Measurements from ENCODE around the gene APOD. TPM values are rescaled to one million over a fixed set of nuclear protein-coding genes. Genes with fewer than 3 reads are reported as not detected.

APOD gene
- total RNA-seq, 4 donors from 2014 or later = 13.6 to 319 (median 55.9) TPM

GRCh38 chr3:195526492-195526891 is 57.2 kb downstream of the APOD start:
- WGBS, 2 donors = 93 to 94% methylated on average over 3 to 4 of the region's 4 CpGs
- Histone ChIP-seq H3K27ac (no peak overlapping the region), H3K4me3 (no peak overlapping the region), H3K9me3 (no peaks in the 10 kb centered on the region), H3K36me3 (peaks cover 3 to 63% (median 4%) of the 10 kb centered on the region in 3 donors), H3K4me1 (peaks cover 0 to 4% (median 0%) of the 10 kb centered on the region in 3 donors), H3K27me3 (no peaks in the 10 kb centered on the region)
- intact Hi-C loops (cut with DNase I) = no loop called here
- DNase-seq = no peak
- TF ChIP-seq, protein P1, sequence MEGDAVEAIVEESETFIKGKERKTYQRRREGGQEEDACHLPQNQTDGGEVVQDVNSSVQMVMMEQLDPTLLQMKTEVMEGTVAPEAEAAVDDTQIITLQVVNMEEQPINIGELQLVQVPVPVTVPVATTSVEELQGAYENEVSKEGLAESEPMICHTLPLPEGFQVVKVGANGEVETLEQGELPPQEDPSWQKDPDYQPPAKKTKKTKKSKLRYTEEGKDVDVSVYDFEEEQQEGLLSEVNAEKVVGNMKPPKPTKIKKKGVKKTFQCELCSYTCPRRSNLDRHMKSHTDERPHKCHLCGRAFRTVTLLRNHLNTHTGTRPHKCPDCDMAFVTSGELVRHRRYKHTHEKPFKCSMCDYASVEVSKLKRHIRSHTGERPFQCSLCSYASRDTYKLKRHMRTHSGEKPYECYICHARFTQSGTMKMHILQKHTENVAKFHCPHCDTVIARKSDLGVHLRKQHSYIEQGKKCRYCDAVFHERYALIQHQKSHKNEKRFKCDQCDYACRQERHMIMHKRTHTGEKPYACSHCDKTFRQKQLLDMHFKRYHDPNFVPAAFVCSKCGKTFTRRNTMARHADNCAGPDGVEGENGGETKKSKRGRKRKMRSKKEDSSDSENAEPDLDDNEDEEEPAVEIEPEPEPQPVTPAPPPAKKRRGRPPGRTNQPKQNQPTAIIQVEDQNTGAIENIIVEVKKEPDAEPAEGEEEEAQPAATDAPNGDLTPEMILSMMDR (IDR thresholded peaks at IDR 0.05) = no peak
- no peak for TF ChIP-seq POLR2A (IDR thresholded peaks at IDR 0.05)

- WGBS, 2 donors = 72 to 83% methylated on average over 12 to 14 of the region's 14 CpGs
- DNase-seq = no peak
- Histone ChIP-seq H3K27ac (no peak overlapping the region), H3K9me3 (no peaks in the 10 kb centered on the region), H3K36me3 (peaks cover 3 to 70% (median 4%) of the 10 kb centered on the region in 3 donors), H3K4me3 (no peak overlapping the region), H3K27me3 (no peaks in the 10 kb centered on the region), H3K4me1 (peaks cover 0 to 4% (median 0%) of the 10 kb centered on the region in 3 donors)
- intact Hi-C loops (cut with DNase I) = no loop called here
- TF ChIP-seq POLR2A (IDR thresholded peaks at IDR 0.05) = no peak
- TF ChIP-seq, protein P1 (IDR thresholded peaks at IDR 0.05) = no peak
Observed at GRCh38 chr3:195524171-195524896, 59.4 kb downstream of the APOD start.

DNA sequence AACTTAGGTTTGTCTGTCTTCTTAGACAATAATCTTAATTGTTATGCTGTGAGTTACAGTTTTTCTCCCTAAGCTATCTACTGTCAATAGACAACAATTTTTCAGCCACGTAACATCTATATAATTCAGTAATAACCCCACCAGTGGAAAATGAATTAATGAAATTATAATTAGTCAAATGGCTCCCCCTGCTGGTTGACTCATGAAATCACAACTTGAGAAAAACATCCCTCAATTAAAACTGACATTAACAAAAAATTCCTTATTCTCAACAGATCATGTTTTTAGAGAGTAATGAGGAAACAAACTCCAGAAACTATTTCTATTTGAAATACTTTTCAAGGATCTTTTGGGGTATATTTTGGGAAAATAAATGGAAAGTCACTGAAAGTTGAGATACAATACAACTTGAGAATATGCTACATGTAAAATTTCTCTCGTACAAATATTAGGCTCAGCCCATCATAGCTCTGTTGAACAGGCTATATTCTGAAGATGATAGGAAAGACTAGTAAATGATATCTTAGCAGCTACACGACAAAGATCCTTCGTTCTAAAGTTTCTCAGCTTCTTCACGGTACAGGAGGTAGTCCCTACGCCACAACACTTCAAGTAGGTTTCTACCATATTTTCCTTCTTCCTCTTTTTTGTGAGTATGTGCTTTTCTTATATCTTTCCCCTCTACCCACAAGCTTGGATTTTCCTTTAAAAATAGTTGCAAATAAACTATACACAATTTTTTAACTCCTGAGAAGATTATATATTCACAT is 61.3 kb downstream of the APOD start:
- no peak for TF ChIP-seq POLR2A (IDR thresholded peaks at IDR 0.05)
- TF ChIP-seq, protein P1 (IDR thresholded peaks at IDR 0.05) = peak in 5 of 6 experiments; percentile 67 to 92 (median 77)
- peaks cover 4 to 75% (median 5%) of the 10 kb centered on the region in 3 donors for H3K36me3 ChIP-seq
- 52 to 60% methylated on average over 6 of the region's 6 CpGs for WGBS, 2 donors
- H3K27me3 ChIP-seq = no peaks in the 10 kb centered on the region
- DNase-seq = no peak
- H3K4me3 ChIP-seq = no peak overlapping the region
- peaks cover 0 to 4% (median 0%) of the 10 kb centered on the region in 3 donors for H3K4me1 ChIP-seq
- no peak overlapping the region for H3K27ac ChIP-seq
- intact Hi-C loops (cut with DNase I) = no loop called here
- H3K9me3 ChIP-seq = no peaks in the 10 kb centered on the region

Small RNA genes within 50 kb of the gene (small RNA-seq; reads per million reads assigned to genes)
- gene RN7SL73P (0 reads per million in 4 donors), gene RNU6ATAC24P (0 reads per million in 4 donors)

Other genes with a start within 250 kb of the APOD start
- gene ACAP2, start 140.9 kb downstream of the APOD start, total RNA-seq = 10 to 100 TPM; 46.7 to 71.5 (median 50.8) TPM
- gene PPP1R2, start 40.6 kb downstream of the APOD start, total RNA-seq = 10 to 100 TPM; 31.8 to 60.5 (median 46.1) TPM
- 10 to 100 TPM; 14.1 to 64.1 (median 25.7) TPM for gene MUC20, start 137.0 kb upstream of the APOD start, total RNA-seq
- gene MUC4, start 228.0 kb upstream of the APOD start, total RNA-seq = 10 to 100 TPM; 11.1 to 51.6 (median 32.2) TPM